GM10847 (cell line): Measurements from ENCODE around the gene ORC2.

Experiments
- POLR2A ChIP-seq: IDR thresholded peaks from 2 replicates; pipeline ENCODE4 v1.6.1; 2011; ENCODE audit not compliant: insufficient read length; ENCODE audit errors: extremely low read depth

Gene ORC2

DNA sequence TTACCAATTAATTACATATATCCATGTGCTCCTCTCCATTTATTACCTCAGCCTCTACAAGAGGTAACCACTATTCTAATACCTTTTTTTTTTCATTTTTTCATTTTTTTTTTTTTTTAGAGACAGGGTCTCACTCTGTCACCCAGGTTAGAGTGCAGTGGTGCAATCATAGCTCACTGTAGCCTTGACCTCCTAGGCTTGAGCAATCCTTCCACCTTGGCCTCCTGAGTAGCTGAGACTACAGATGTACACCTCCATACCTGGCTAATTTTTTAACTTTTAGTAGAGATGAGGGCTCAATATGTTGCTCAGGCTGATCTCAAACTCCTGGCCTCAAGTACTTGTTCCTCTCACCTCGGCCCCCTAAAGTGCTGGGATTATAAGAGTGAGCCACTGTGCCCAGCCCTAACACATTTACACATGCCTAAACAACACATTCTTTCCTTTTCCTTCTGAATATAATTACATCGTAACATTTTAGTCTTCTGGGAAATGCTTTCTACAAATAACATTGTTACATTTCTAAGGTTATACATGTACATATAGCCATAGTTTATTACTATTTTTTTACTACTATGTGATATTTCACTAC is 85.1 kb downstream of the ORC2 start:
- no peak for TF ChIP-seq POLR2A

DNA sequence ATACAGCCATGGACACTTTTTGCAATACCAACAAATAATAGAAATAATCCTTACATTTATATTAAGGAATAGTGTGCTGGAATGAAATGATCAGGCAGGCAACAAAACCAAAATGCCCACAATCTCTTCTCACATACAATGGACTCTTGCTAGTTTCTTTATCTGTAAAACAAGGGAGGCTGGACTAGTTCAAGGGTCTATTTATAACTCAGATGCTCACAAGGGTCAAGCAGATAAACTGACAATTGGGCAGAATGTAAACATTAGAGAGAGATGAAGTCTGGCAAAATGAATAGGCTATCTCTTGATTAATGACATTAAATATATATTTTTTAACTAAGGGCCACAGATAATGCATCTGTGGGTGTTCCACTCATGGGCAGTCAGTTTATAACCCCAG is 86.0 kb downstream of the ORC2 start:
- TF ChIP-seq POLR2A: no peak

DNA sequence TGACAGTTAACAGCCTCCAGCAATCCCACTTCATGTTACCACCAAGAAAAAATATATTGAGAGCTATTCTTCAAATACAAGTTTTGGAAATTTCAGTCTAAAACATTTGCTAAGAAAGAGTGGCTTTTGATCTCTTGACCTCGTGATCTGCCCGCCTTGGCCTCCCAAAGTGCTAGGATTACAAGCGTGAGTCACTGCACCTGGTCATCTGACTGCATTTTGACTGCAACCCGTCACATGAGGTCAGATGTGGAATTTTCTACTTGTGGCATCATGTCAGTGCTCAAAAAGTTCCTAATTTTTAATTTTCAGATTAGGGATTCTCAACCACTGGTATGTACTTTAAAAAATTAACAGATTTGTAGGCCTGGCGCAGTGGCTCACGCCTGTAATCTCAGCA is 89.9 kb downstream of the ORC2 start:
- no peak for TF ChIP-seq POLR2A

DNA sequence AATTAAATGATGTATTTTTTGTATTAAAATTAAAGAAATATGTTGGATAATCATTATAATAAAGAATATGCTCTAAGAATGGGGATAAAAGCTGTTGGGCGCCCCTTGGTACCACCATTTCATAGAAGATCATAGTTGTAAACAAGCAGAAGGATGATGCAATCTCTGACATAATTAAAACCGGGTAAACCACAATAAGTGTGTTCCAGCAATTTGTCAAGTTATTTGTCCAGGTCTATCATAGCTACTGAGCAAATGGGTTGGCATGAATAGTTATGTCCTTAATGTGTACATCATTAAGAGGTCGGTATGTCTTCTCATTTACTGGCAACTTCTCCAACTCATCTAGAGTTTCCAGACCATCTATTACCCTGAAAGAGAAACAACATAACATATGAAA is 92.3 kb downstream of the ORC2 start:
- TF ChIP-seq POLR2A: no peak

DNA sequence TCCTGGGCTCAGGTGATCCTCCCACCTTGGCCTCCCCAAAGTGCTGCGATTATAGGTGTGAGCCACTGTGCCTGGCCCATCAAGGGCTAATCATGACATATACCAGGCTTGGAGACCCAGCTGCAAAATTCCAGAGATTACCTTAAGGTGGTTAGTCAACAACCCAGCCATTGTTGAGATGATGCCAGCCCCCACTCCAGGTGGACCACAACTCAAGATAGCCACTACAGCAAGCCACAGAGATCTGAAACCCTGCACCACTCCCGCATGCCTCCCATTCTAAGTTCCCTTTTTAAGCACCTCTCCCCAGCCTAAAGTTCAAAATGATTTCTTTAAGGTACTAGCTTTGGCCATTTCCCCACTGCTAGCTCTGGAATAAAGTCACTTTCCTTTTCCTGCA is 94.4 kb downstream of the ORC2 start:
- no peak for TF ChIP-seq POLR2A

DNA sequence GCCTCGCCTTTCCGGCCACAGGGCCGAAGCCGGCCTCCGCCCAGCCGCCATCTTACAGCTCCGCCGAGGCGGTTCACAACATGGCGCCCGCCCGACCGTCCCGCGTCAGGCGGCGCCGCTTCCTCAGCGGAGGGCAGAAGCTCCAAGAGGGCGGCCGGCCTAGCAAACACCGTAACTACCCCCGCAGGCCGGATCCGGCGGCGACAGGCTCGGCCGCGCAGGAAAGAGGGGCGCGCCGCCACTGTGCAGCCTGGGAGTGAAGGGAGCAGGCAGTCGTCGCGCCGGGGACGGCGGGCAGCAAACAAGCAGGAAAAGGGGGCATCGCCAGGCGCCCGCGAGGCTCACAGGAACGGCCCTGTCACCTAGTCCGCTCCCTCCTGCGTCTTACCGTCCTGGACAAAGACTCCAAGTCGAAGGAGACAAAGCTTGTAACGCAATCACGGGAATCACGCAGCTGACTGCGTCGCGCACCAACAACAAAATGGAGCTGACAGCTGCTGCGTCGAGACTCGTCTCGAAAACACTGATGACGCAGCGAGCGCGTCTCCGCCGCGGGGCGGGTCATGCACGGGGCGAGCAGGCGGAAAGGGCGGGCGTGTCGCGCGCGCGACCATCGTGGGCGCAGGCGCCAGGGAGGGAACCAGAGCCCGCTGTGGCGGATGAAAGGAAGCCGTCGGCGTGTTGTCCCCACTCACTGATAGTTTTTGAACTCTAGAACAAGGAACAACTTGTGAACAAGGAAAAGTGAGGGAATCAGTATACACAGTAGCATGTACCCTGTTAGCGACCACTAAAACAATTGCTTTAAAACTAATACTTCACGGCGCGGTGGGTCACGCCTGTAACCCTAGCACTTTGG is 99.1 kb downstream of the ORC2 start, which contains the start of gene CLK1:
CLK1 (minus strand) TSS at position 483 of the 859 bp plus-strand sequence. CDS start 2,796 bp downstream, outside the sequence.
- peak; percentile 98 for TF ChIP-seq POLR2A

DNA sequence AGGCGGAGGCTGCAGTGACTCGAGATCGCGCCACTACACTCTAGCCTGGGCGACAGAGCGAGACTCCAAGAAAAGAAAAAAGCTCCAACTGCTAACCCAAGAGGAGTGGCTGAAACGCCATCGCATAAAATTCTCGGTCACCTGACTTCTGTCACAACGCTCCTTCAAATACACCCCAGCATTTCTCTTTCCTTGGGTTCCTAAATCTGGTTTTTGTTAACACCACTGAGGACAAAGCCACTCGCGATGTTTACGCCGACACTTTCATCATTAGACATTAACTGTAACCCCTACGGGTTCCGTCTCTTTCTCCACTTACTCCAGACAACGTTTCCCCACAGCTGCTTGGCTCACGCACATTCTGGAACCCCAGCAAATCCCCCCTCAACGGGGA is 99.7 kb downstream of the ORC2 start:
- no peak for TF ChIP-seq POLR2A

DNA sequence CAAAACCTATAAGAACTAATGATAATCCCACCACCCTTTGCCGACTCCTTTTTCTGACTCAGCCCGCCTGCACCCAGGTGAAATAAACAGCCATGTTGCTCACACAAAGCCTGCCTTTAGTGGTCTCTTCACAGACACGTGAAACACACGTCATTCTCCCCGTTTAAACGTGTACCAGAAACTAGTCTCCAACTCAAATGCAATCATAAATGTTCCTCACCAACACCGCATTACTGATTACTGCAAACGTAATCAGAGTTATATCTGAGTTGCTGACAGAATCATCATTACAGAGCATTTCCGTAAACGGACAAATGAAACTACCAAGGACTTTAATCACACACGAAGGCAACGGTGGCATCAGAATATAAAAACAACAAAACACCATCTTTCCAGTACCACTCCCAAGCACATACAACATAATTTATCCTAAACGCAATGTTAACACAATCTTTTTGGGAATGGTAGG is 100.9 kb downstream of the ORC2 start:
- no peak for TF ChIP-seq POLR2A

DNA sequence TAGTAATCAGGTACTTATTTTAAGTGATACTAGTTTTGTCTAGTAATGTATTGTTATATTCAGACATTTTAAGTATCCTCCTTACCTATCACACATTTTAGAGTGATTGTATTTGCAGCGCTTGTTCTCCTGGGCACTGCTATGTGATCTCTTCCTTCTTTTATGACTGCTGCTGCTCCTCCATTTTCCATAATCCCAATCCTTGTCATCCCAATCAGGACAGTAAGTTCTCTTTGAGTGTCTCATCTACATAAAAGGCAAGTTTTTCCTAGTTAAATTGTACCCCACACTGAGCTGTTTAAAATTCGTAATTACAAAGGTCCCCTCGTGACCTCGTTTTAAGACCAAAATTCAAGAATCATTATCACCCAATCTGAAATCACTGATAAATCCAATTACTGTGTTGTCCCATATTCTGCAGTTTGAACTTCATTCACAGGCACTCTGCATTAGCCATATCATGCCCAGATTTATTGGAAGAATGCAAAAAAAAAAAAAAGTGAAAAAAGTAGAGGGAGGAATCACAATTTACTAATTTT is 101.8 kb downstream of the ORC2 start:
- TF ChIP-seq POLR2A: no peak

DNA sequence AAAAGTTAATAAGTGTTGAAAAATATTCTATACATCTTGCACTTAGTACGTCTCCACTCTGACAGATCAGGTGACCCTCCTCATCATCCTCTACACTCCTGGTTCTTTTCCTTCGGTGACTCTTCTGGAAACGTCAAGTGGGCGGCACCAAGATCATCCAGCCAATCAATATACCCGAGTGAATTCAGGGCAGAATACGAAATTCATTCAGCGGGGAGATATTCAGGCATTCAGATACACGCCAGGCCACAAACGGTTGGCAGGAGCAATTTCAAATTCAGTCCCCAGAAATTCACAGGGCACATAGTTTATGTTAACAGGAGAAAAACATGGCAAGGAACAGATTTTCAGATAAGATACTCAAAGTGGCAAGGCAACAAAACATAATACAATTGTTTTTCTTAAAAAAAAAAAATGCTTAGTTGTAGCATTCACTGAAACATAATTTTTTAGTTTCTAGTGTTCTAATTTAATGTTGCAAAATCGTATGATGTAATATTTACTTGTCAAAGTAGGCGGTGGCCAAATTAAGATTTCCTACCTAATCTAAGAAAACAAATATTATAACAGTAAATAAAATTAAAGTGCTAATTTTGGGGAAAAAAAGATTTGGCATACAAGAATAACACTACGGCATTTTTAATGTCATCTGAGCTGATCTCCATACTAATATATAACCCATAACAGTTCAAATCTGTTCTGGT is 103.2 kb downstream of the ORC2 start:
- TF ChIP-seq POLR2A: no peak
